Measurements from ENCODE around the gene FBN1. TPM values are rescaled to one million over a fixed set of nuclear protein-coding genes. Genes with fewer than 3 reads are reported as not detected.

The FBN1 gene
- total and polyA plus RNA-seq, 8 donors: 1.5 to 35.2 (median 5.2) TPM

- Histone ChIP-seq H3K4me3 (no peak overlapping the region), H3K4me1 (no peaks in the 10 kb centered on the region), H3K27ac (no peak overlapping the region), H3K27me3 (no peaks in the 10 kb centered on the region), H3K36me3 (no peaks in the 10 kb centered on the region), H3K9me3 (no peaks in the 10 kb centered on the region)
- TF ChIP-seq, protein P1, sequence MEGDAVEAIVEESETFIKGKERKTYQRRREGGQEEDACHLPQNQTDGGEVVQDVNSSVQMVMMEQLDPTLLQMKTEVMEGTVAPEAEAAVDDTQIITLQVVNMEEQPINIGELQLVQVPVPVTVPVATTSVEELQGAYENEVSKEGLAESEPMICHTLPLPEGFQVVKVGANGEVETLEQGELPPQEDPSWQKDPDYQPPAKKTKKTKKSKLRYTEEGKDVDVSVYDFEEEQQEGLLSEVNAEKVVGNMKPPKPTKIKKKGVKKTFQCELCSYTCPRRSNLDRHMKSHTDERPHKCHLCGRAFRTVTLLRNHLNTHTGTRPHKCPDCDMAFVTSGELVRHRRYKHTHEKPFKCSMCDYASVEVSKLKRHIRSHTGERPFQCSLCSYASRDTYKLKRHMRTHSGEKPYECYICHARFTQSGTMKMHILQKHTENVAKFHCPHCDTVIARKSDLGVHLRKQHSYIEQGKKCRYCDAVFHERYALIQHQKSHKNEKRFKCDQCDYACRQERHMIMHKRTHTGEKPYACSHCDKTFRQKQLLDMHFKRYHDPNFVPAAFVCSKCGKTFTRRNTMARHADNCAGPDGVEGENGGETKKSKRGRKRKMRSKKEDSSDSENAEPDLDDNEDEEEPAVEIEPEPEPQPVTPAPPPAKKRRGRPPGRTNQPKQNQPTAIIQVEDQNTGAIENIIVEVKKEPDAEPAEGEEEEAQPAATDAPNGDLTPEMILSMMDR (IDR thresholded peaks at IDR 0.05): no peak
- no peak for DNase-seq
- 75 to 78% methylated on average over 4 of the region's 4 CpGs for WGBS, 2 donors
- no peak for FAIRE-seq
- intact Hi-C loops (cut with DNase I): no loop called here
- ATAC-seq: no peak
Measured at GRCh38 chr15:48528921-48529320, 116.6 kb downstream of the FBN1 start.

- TF ChIP-seq, protein P1 (IDR thresholded peaks at IDR 0.05): no peak
- FAIRE-seq (no peak), DNase-seq (no peak), ATAC-seq (no peak)
- H3K4me1 ChIP-seq: no peaks in the 10 kb centered on the region
- no peak overlapping the region for H3K4me3 ChIP-seq
- H3K27me3 ChIP-seq: no peaks in the 10 kb centered on the region
- no peaks in the 10 kb centered on the region for H3K9me3 ChIP-seq
- intact Hi-C loops (cut with DNase I): no loop called here
- 76 to 80% methylated on average over 2 of the region's 2 CpGs for WGBS, 2 donors
- H3K36me3 ChIP-seq: no peaks in the 10 kb centered on the region
- H3K27ac ChIP-seq: no peak overlapping the region
Measured at GRCh38 chr15:48527517-48527916, 118.0 kb downstream of the FBN1 start.

GRCh38 chr15:48522911-48523310 is 122.6 kb downstream of the FBN1 start:
- FAIRE-seq (no peak), DNase-seq (no peak), ATAC-seq (no peak)
- Histone ChIP-seq H3K27me3 (no peaks in the 10 kb centered on the region), H3K36me3 (no peaks in the 10 kb centered on the region), H3K27ac (no peak overlapping the region), H3K4me1 (no peaks in the 10 kb centered on the region), H3K9me3 (no peaks in the 10 kb centered on the region), H3K4me3 (no peak overlapping the region)
- 71 to 72% methylated on average over 3 of the region's 3 CpGs for WGBS, 2 donors
- TF ChIP-seq, protein P1 (IDR thresholded peaks at IDR 0.05): no peak
- intact Hi-C loops (cut with DNase I): no loop called here

DNA sequence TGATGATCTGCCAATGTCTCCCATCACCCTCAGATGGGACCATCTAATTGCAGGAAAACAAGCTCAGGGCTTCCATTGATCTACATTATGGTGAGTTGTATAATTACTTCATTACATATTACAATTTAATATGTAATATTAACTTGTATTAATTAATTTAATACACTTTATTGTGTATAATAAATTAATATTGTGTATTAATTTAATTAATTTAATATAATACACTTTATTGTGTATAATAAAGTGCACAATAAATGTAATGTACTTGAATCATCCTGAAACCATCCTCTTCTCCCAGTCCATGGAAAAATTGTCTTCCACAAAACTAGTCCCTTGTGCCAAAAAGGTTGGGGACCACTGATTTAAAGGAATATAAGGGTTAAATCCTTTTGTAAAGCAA is 123.4 kb downstream of the FBN1 start:
- Histone ChIP-seq H3K9me3 (no peaks in the 10 kb centered on the region), H3K27me3 (no peaks in the 10 kb centered on the region), H3K4me1 (no peaks in the 10 kb centered on the region), H3K4me3 (no peak overlapping the region), H3K27ac (no peak overlapping the region), H3K36me3 (no peaks in the 10 kb centered on the region)
- DNase-seq (no peak), FAIRE-seq (no peak), ATAC-seq (no peak)
- intact Hi-C loops (cut with DNase I): no loop called here
- TF ChIP-seq, protein P1 (IDR thresholded peaks at IDR 0.05): no peak

GRCh38 chr15:48520376-48521155 is 124.9 kb downstream of the FBN1 start:
- Histone ChIP-seq H3K4me1 (no peaks in the 10 kb centered on the region), H3K27me3 (no peaks in the 10 kb centered on the region), H3K9me3 (no peaks in the 10 kb centered on the region), H3K36me3 (no peaks in the 10 kb centered on the region), H3K4me3 (no peak overlapping the region), H3K27ac (no peak overlapping the region)
- TF ChIP-seq, protein P1 (IDR thresholded peaks at IDR 0.05): no peak
- ATAC-seq (no peak), FAIRE-seq (no peak), DNase-seq (no peak)
- WGBS, 2 donors: 59 to 64% methylated on average over 15 of the region's 15 CpGs
- intact Hi-C loops (cut with DNase I): no loop called here

Measured in pancreas (tissue), 10 donors.